CD8-positive, alpha-beta memory T cell (primary cell): ENCODE data around the gene ZNRF4. TPM values are rescaled to one million over a fixed set of nuclear protein-coding genes. Genes with fewer than 3 reads are reported as not detected.

ENCODE experiments used
- CTCF ChIA-PET: fragments of 350-600 bp; sonication (Branson Sonifier 250); formaldehyde crosslinking; loops from one replicate; lab custom pipeline; 2021; ENCODE audit warnings: antibody characterized with exemption; lab: Charles Lee
- POLR2A ChIA-PET: fragments of 350-600 bp; sonication (Branson Sonifier 250); formaldehyde crosslinking; loops from one replicate; lab custom pipeline; 2021; ENCODE audit warnings: antibody characterized with exemption; lab: Charles Lee
- DNase-seq, 5 donors: peaks; one replicate each; pipeline versions ENCODE4 v3.0.0 to v3.0.0-alpha.2; 2020 to 2022; ENCODE audit warnings: mixed read lengths in 1 of 5
- H3K27ac ChIP-seq: one replicate; pipeline ENCODE4 v1.7.0; 2013; ENCODE audit warnings: low read depth, mild to moderate bottlenecking, low read length, moderate library complexity
- H3K27me3 ChIP-seq: 2 replicates; pipeline ENCODE4 v1.7.0; 2013; ENCODE audit warnings: low read length, mild to moderate bottlenecking; ENCODE audit not compliant: insufficient read depth, poor library complexity, severe bottlenecking
- H3K36me3 ChIP-seq: 2 replicates; pipeline ENCODE4 v1.7.0; 2013; ENCODE audit warnings: mild to moderate bottlenecking, low read length, moderate library complexity; ENCODE audit not compliant: insufficient read depth
- H3K4me1 ChIP-seq: 2 replicates; pipeline ENCODE4 v1.7.0; 2013; ENCODE audit warnings: mild to moderate bottlenecking, low read length, moderate library complexity; ENCODE audit not compliant: insufficient read depth
- H3K4me3 ChIP-seq: 2 replicates; pipeline ENCODE4 v1.7.0; 2013; ENCODE audit warnings: mild to moderate bottlenecking, low read length
- H3K9me3 ChIP-seq: 2 replicates; pipeline ENCODE4 v1.7.0; 2013; ENCODE audit warnings: mild to moderate bottlenecking, low read length
- H3K27ac Mint-ChIP-seq, 8 donors: one replicate each; pipeline ENCODE4 v1.8.0; 2020 to 2021; ENCODE audit warnings: mixed read lengths in 8 of 8, mild to moderate bottlenecking in 6 of 8, inconsistent platforms in 3 of 8, moderate library complexity in 3 of 8
- H3K27me3 Mint-ChIP-seq, 2 donors: one replicate each; pipeline ENCODE4 v1.8.0; 2020 to 2021; ENCODE audit warnings: mixed read lengths in 2 of 2, mild to moderate bottlenecking in 1 of 2, moderate library complexity in 1 of 2
- H3K36me3 Mint-ChIP-seq, 3 donors: one replicate each; pipeline ENCODE4 v1.8.0; 2020 to 2021; ENCODE audit warnings: mixed read lengths in 3 of 3, inconsistent platforms in 1 of 3, mild to moderate bottlenecking in 1 of 3
- H3K4me1 Mint-ChIP-seq, 3 donors: one replicate each; pipeline ENCODE4 v1.8.0; 2020 to 2021; ENCODE audit warnings: mixed read lengths in 3 of 3, inconsistent platforms in 1 of 3, mild to moderate bottlenecking in 1 of 3
- H3K4me3 Mint-ChIP-seq, 7 donors: one replicate each; pipeline ENCODE4 v1.8.0; 2020 to 2021; ENCODE audit warnings: mixed read lengths in 7 of 7, mild to moderate bottlenecking in 6 of 7, moderate library complexity in 4 of 7, inconsistent platforms in 2 of 7
- H3K9me3 Mint-ChIP-seq, 5 donors: one replicate each; pipeline ENCODE4 v1.8.0; 2020 to 2022; ENCODE audit warnings: mixed read lengths in 5 of 5, mild to moderate bottlenecking in 3 of 5, moderate library complexity in 2 of 5, inconsistent platforms in 1 of 5
- polyA plus RNA-seq: library from polyadenylated mRNA; unstranded; fragments of 300-500 nt; fragmentation: Illumina TruSeq; gene quantifications from one replicate; pipeline ENCODE4 v1.2.3, GENCODE V29; 2021
- total RNA-seq, 2 experiments: library from RNA; stranded (reverse); gene quantifications; one replicate each; pipeline ENCODE4 v1.2.3, GENCODE V29; 2021

ZNRF4 gene
- total and polyA plus RNA-seq, 3 experiments from 2014 or later: not detected

- Histone ChIP-seq H3K36me3 (no peaks in the 10 kb centered on the region), H3K4me3 (no peak overlapping the region), H3K27me3 (no peaks in the 10 kb centered on the region), H3K9me3 (no peaks in the 10 kb centered on the region), H3K4me1 (no peaks in the 10 kb centered on the region), H3K27ac (no peak overlapping the region)
- H3K27me3 Mint-ChIP-seq: peaks cover 9 to 18% of the 10 kb centered on the region in 2 donors
- no peak overlapping the region for H3K27ac Mint-ChIP-seq
- ChIA-PET POLR2A (no interaction called here), CTCF (no interaction called here)
- H3K4me3 Mint-ChIP-seq: no peak overlapping the region
- no peaks in the 10 kb centered on the region for H3K4me1 Mint-ChIP-seq
- peaks cover 0 to 8% (median 2%) of the 10 kb centered on the region in 3 donors for H3K36me3 Mint-ChIP-seq
- peaks cover 16 to 41% (median 25%) of the 10 kb centered on the region in 5 donors for H3K9me3 Mint-ChIP-seq
- DNase-seq: no peak
Measured at GRCh38 chr19:5503598-5503997, 48.4 kb downstream of the ZNRF4 start.

GRCh38 chr19:5504114-5504513, 48.9 kb downstream of the ZNRF4 start:
- Histone ChIP-seq H3K4me3 (no peak overlapping the region), H3K27ac (no peak overlapping the region), H3K27me3 (no peaks in the 10 kb centered on the region), H3K36me3 (no peaks in the 10 kb centered on the region), H3K9me3 (no peaks in the 10 kb centered on the region), H3K4me1 (no peaks in the 10 kb centered on the region)
- CTCF ChIA-PET: no interaction called here
- Mint-ChIP-seq H3K27ac (no peak overlapping the region), H3K9me3 (peaks cover 16 to 41% (median 25%) of the 10 kb centered on the region in 5 donors), H3K4me3 (peak overlapping the region in 1 of 7 donors; percentile 10), H3K36me3 (peaks cover 0 to 8% (median 2%) of the 10 kb centered on the region in 3 donors), H3K4me1 (no peaks in the 10 kb centered on the region), H3K27me3 (peaks cover 9 to 18% of the 10 kb centered on the region in 2 donors)
- POLR2A ChIA-PET: no interaction called here
- DNase-seq: no peak

Other genes starting within 250 kb of the ZNRF4 start
- under 1 TPM; 0.22 to 0.31 TPM for gene PTPRS, start 114.6 kb upstream of the ZNRF4 start, total RNA-seq
- 0.30 TPM for gene PTPRS, start 114.6 kb upstream of the ZNRF4 start, polyA plus RNA-seq
- gene TINCR, start 112.5 kb downstream of the ZNRF4 start, total RNA-seq: under 1 TPM; 0.20 to 0.28 TPM
- 0.16 TPM for gene TINCR, start 112.5 kb downstream of the ZNRF4 start, polyA plus RNA-seq
- 10 to 100 TPM; 87.8 to 98.2 TPM for gene SAFB2, start 167.4 kb downstream of the ZNRF4 start, total RNA-seq
- gene SAFB2, start 167.4 kb downstream of the ZNRF4 start, polyA plus RNA-seq: 56.4 TPM
- gene SAFB, start 167.7 kb downstream of the ZNRF4 start, total RNA-seq: 100 to 1,000 TPM; 124 to 132 TPM
- 103 TPM for gene SAFB, start 167.7 kb downstream of the ZNRF4 start, polyA plus RNA-seq
- 10 to 100 TPM; 60.6 to 62.1 TPM for gene MICOS13, start 225.1 kb downstream of the ZNRF4 start, total RNA-seq
- gene MICOS13, start 225.1 kb downstream of the ZNRF4 start, polyA plus RNA-seq: 117 TPM
- 1 to 10 TPM; 1.4 to 2.3 TPM for gene HSD11B1L, start 225.6 kb downstream of the ZNRF4 start, total RNA-seq
- gene HSD11B1L, start 225.6 kb downstream of the ZNRF4 start, polyA plus RNA-seq: 4.0 TPM
- gene RPL36, start 234.9 kb downstream of the ZNRF4 start, total RNA-seq: 1,000 to 10,000 TPM; 1,478 to 1,485 TPM
- gene RPL36, start 234.9 kb downstream of the ZNRF4 start, polyA plus RNA-seq: 2,003 TPM